ENCODE measurements around the gene ABI3BP. TPM values are rescaled to one million over a fixed set of nuclear protein-coding genes. Genes with fewer than 3 reads are reported as not detected.

Gene ABI3BP
- total RNA-seq, 6 donors from 2014 or later: 46.1 to 130 (median 101) TPM

DNA sequence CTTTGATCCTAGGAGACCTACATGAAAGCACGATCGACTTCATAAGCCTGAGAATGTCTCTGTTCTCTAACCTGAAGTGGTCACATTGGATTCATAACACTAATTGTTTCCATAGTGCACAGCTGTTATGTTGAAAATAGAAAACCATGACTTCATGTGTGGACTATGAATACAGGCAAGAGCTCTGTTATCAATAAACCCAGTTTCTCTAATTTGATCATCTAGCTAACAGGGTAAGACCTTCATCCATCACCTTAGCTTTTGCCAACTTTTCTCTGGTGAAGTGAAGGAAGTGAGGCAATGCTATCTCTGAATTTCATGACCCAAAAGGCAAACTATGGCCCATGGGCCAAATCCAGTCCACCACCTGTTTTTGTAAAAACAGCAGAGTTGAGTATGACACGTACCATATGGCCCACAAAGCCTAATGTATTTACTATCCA is 27.2 kb downstream of the ABI3BP start:
- Histone ChIP-seq H3K27ac (peak overlapping the region in 2 of 4 donors; percentile 27 to 35), H3K4me1 (peaks cover 0 to 6% (median 4%) of the 10 kb centered on the region in 4 donors), H3K27me3 (no peaks in the 10 kb centered on the region), H3K9me3 (no peaks in the 10 kb centered on the region), H3K4me3 (no peak overlapping the region), H3K36me3 (no peaks in the 10 kb centered on the region)
- TF ChIP-seq, protein P1, sequence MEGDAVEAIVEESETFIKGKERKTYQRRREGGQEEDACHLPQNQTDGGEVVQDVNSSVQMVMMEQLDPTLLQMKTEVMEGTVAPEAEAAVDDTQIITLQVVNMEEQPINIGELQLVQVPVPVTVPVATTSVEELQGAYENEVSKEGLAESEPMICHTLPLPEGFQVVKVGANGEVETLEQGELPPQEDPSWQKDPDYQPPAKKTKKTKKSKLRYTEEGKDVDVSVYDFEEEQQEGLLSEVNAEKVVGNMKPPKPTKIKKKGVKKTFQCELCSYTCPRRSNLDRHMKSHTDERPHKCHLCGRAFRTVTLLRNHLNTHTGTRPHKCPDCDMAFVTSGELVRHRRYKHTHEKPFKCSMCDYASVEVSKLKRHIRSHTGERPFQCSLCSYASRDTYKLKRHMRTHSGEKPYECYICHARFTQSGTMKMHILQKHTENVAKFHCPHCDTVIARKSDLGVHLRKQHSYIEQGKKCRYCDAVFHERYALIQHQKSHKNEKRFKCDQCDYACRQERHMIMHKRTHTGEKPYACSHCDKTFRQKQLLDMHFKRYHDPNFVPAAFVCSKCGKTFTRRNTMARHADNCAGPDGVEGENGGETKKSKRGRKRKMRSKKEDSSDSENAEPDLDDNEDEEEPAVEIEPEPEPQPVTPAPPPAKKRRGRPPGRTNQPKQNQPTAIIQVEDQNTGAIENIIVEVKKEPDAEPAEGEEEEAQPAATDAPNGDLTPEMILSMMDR (IDR thresholded peaks at IDR 0.05): no peak
- TF ChIP-seq EP300 (IDR thresholded peaks at IDR 0.05) (no peak), POLR2AphosphoS5 (IDR thresholded peaks at IDR 0.05) (peak in 1 of 2 donors; percentile 20)
- ATAC-seq (ENCODE audit: low FRiP score in 2 of 2): peak in 1 of 2 donors; percentile 45
- no peak for DNase-seq
- WGBS, 2 donors: 72 to 81% methylated on average over 3 of the region's 3 CpGs

DNA sequence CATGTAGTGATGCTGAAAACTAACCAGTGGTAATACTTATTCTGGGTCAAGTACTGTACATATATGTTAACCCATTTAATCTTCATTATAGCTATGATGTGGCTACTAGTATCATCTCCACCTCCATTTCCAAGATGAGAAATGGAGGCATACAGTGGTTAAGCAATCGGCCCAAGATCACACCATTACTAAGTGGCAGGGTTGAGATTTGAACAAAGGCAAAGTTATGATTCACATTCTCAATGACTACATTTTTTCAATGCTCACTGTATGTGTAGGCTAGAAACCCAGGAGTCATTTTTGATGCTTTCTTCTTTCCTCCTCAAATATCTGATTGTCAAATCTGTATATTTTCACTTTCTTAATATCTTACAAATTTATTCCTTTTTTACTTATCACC is 30.2 kb downstream of the ABI3BP start:
- Histone ChIP-seq H3K36me3 (no peaks in the 10 kb centered on the region), H3K4me1 (no peaks in the 10 kb centered on the region), H3K27ac (no peak overlapping the region), H3K9me3 (peaks cover 0 to 9% (median 2%) of the 10 kb centered on the region in 4 donors), H3K27me3 (no peaks in the 10 kb centered on the region), H3K4me3 (no peak overlapping the region)
- DNase-seq (no peak), ATAC-seq (ENCODE audit: low FRiP score in 2 of 2) (no peak)
- WGBS, 2 donors: 94 to 96% methylated on average over 1 of the region's 1 CpG
- TF ChIP-seq POLR2AphosphoS5 (IDR thresholded peaks at IDR 0.05) (no peak), EP300 (IDR thresholded peaks at IDR 0.05) (no peak), POLR2A (IDR thresholded peaks at IDR 0.05) (no peak)
- TF ChIP-seq, protein P1 (IDR thresholded peaks at IDR 0.05): no peak

DNA sequence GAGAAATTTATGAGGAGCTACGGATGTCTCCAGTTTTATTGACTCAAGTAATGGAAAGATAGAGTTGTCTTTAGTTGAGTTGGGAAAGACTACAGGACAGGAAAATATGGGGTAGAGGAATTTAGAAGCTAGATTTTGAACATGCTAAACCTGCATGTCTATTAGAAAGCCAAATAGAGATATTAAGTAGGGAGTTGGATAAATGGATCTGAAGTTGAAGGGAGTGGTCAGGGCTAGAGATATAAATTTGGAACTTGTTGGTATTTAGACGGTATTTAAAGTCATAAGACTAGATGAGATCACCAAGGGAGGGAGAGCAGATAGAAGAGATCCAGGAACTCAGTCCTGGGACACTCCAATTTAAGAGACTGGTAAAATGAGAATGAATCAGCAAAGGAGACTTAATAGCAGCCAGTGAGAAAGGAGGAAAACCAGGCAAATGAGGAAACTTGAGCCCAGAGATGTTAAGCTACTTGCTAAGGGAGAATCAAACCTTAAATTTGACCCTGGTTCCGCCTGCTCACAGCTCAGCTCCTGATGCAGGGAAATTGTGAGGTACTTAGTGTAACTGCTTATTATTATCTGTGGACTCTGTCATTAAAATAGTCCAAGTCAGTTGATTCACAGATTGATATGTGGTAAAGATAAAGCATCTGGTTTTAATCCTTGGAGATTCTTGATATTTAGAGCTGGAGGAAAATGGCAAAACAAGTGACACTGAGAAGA is 35.8 kb downstream of the ABI3BP start:
- DNase-seq: no peak
- Histone ChIP-seq H3K36me3 (no peaks in the 10 kb centered on the region), H3K27me3 (no peaks in the 10 kb centered on the region), H3K4me3 (no peak overlapping the region), H3K27ac (peak overlapping the region in 2 of 4 donors; percentile 23 to 45), H3K9me3 (peaks cover 0 to 9% (median 2%) of the 10 kb centered on the region in 4 donors), H3K4me1 (peaks cover 0 to 3% (median 0%) of the 10 kb centered on the region in 4 donors)
- ATAC-seq (ENCODE audit: low FRiP score in 2 of 2): peak in 1 of 2 donors; percentile 76
- TF ChIP-seq POLR2A (IDR thresholded peaks at IDR 0.05): no peak
- no peak for TF ChIP-seq EP300 (IDR thresholded peaks at IDR 0.05)
- TF ChIP-seq, protein P1 (IDR thresholded peaks at IDR 0.05): no peak
- no peak for TF ChIP-seq POLR2AphosphoS5 (IDR thresholded peaks at IDR 0.05)
- 79 to 82% methylated on average over 3 of the region's 3 CpGs for WGBS, 2 donors

DNA sequence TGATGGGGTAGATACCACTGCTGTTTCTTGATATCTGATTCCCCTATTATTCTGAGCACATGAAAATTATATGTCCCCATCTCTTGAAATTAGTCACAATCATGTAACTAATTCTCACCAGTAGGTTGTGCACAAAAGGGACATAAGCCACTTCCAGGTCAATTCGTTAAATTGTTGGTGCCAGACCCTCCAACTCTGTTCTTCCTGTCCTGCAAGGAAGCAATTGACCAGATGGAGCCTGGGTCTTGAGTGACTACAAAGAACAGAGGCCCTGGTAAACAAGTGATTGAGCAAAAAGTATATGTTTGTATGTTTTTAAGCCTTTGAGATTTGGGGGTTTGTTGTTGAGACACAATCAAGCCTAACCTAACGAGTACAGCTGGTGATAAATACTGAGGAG is 36.9 kb downstream of the ABI3BP start:
- WGBS, 2 donors: 72 to 79% methylated on average over 2 of the region's 2 CpGs
- Histone ChIP-seq H3K9me3 (peaks cover 0 to 9% (median 2%) of the 10 kb centered on the region in 4 donors), H3K4me1 (peaks cover 0 to 3% (median 0%) of the 10 kb centered on the region in 4 donors), H3K4me3 (no peak overlapping the region), H3K27me3 (no peaks in the 10 kb centered on the region), H3K27ac (no peak overlapping the region), H3K36me3 (no peaks in the 10 kb centered on the region)
- DNase-seq: no peak
- no peak for ATAC-seq (ENCODE audit: low FRiP score in 2 of 2)
- TF ChIP-seq EP300 (IDR thresholded peaks at IDR 0.05): no peak
- no peak for TF ChIP-seq POLR2AphosphoS5 (IDR thresholded peaks at IDR 0.05)
- no peak for TF ChIP-seq POLR2A (IDR thresholded peaks at IDR 0.05)
- TF ChIP-seq, protein P1 (IDR thresholded peaks at IDR 0.05): no peak

Data from upper lobe of left lung (tissue), 6 donors.